Neural progenitor cell (in vitro differentiated cells): ENCODE measurements around the gene TASP1. TPM values are rescaled to one million over a fixed set of nuclear protein-coding genes. Genes with fewer than 3 reads are reported as not detected.

Experiments used
- DNase-seq: peaks from one replicate; pipeline ENCODE4 v3.0.0-alpha.2; 2016; ENCODE audit warnings: low spot score
- H2AFZ ChIP-seq: fragments of 200-600 bp; sonication (generic); replicated peaks from 2 replicates; pipeline ENCODE4 v1.6.1; 2016; ENCODE audit warnings: antibody characterized with exemption
- H3F3A ChIP-seq: fragments of 200-600 bp; sonication (generic); 2 replicates; pipeline ENCODE4 v1.6.1; 2016; ENCODE audit warnings: antibody characterized with exemption, low read depth
- H3K27ac ChIP-seq: fragments of 200-600 bp; sonication (generic); 2 replicates; pipeline ENCODE4 v1.5.1; 2016; ENCODE audit warnings: mild to moderate bottlenecking
- H3K27me3 ChIP-seq: fragments of 200-600 bp; sonication (generic); 2 replicates; pipeline ENCODE4 v1.6.1; 2016; ENCODE audit warnings: mild to moderate bottlenecking, moderate library complexity
- H3K36me3 ChIP-seq: fragments of 200-600 bp; sonication (generic); 2 replicates; pipeline ENCODE4 v1.5.1; 2016
- H3K4me1 ChIP-seq: fragments of 200-600 bp; sonication (generic); 2 replicates; pipeline ENCODE4 v1.6.1; 2016; ENCODE audit warnings: mixed run types
- H3K4me2 ChIP-seq: fragments of 200-600 bp; sonication (generic); 2 replicates; pipeline ENCODE4 v1.6.1; 2016
- H3K4me3 ChIP-seq: fragments of 200-600 bp; sonication (generic); 2 replicates; pipeline ENCODE4 v1.5.1; 2016
- H3K79me2 ChIP-seq: fragments of 200-600 bp; sonication (generic); 2 replicates; pipeline ENCODE4 v1.6.1; 2016; ENCODE audit warnings: low read depth
- H3K9ac ChIP-seq: fragments of 200-600 bp; sonication (generic); 2 replicates; pipeline ENCODE4 v1.6.1; 2016
- H3K9me3 ChIP-seq: fragments of 200-600 bp; sonication (generic); 2 replicates; pipeline ENCODE4 v1.5.1; 2016; ENCODE audit warnings: low read depth
- H4K20me1 ChIP-seq: fragments of 200-600 bp; sonication (generic); 2 replicates; pipeline ENCODE4 v1.6.1; 2016; ENCODE audit warnings: low read depth
- H3K27ac Mint-ChIP-seq: 3 replicates; pipeline ENCODE4 v1.8.0; 2021; ENCODE audit warnings: mixed read lengths
- H3K27me3 Mint-ChIP-seq: 2 replicates; pipeline ENCODE4 v1.8.0; 2022; ENCODE audit warnings: low read depth, mild to moderate bottlenecking, inconsistent platforms, moderate library complexity, mixed read lengths; ENCODE audit not compliant: insufficient read depth
- H3K36me3 Mint-ChIP-seq: 3 replicates; pipeline ENCODE4 v1.8.0; 2021; ENCODE audit warnings: mixed read lengths
- H3K4me1 Mint-ChIP-seq: 3 replicates; pipeline ENCODE4 v1.8.0; 2021; ENCODE audit warnings: mixed read lengths
- H3K4me3 Mint-ChIP-seq: 3 replicates; pipeline ENCODE4 v1.8.0; 2021; ENCODE audit warnings: mild to moderate bottlenecking, moderate library complexity, mixed read lengths
- H3K9me3 Mint-ChIP-seq: 3 replicates; pipeline ENCODE4 v1.8.0; 2020; ENCODE audit warnings: mixed read lengths
- CTCF ChIP-seq: fragments of 200-600 bp; sonication (generic); IDR thresholded peaks from 2 replicates; pipeline ENCODE4 v1.5.1; 2017; ENCODE audit warnings: antibody characterized with exemption, mild to moderate bottlenecking
- EZH2 ChIP-seq: fragments of 200-600 bp; sonication (generic); IDR thresholded peaks from 2 replicates; pipeline ENCODE4 v1.6.1; 2017; ENCODE audit warnings: antibody characterized with exemption, mild to moderate bottlenecking, moderate library complexity
- EZH2phosphoT487 ChIP-seq: fragments of 200-600 bp; sonication (generic); IDR thresholded peaks from 2 replicates; pipeline ENCODE4 v1.6.1; 2017; ENCODE audit warnings: antibody characterized with exemption
- total RNA-seq: library from RNA; depleted of rRNA; stranded (reverse); fragments of >200 nt; gene quantifications from 2 replicates; pipeline ENCODE4 v1.2.3, GENCODE V29; 2015; ENCODE audit warnings: low replicate concordance

The TASP1 gene
- total RNA-seq, 1 donor from 2014 or later, result 9.6 TPM

GRCh38 chr20:13478366-13478765 is 160.4 kb downstream of the TASP1 start:
- Histone ChIP-seq H3F3A (no peaks in the 10 kb centered on the region), H4K20me1 (no peaks in the 10 kb centered on the region), H3K4me3 (no peak overlapping the region), H3K27ac (no peak overlapping the region), H3K79me2 (no peaks in the 10 kb centered on the region), H3K9me3 (no peaks in the 10 kb centered on the region), H3K27me3 (no peaks in the 10 kb centered on the region), H3K4me2 (no peak overlapping the region), H3K9ac (no peak overlapping the region), H3K4me1 (no peaks in the 10 kb centered on the region), H3K36me3 (peaks cover 7% of the 10 kb centered on the region), H2AFZ (no peak overlapping the region)
- no peaks in the 10 kb centered on the region for H3K27me3 Mint-ChIP-seq
- no peak overlapping the region for H3K27ac Mint-ChIP-seq
- H3K4me3 Mint-ChIP-seq, result no peak overlapping the region
- H3K4me1 Mint-ChIP-seq, result no peaks in the 10 kb centered on the region
- H3K9me3 Mint-ChIP-seq, result no peaks in the 10 kb centered on the region
- peaks cover 22% of the 10 kb centered on the region for H3K36me3 Mint-ChIP-seq
- DNase-seq, result no peak
- TF ChIP-seq CTCF, result no peak

- peaks cover 12% of the 10 kb centered on the region for H3K9me3 Mint-ChIP-seq
- no peaks in the 10 kb centered on the region for H3K27me3 Mint-ChIP-seq
- H3K4me3 Mint-ChIP-seq, result no peak overlapping the region
- H3K4me2 ChIP-seq, result no peak overlapping the region
- H3K79me2 ChIP-seq, result no peaks in the 10 kb centered on the region
- H3K27me3 ChIP-seq, result no peaks in the 10 kb centered on the region
- no peaks in the 10 kb centered on the region for H3K36me3 ChIP-seq
- no peak overlapping the region for H3K9ac ChIP-seq
- no peaks in the 10 kb centered on the region for H3K9me3 ChIP-seq
- H3K4me3 ChIP-seq, result no peak overlapping the region
- no peaks in the 10 kb centered on the region for H3F3A ChIP-seq
- TF ChIP-seq EZH2phosphoT487 (no peak), EZH2 (no peak)
- no peaks in the 10 kb centered on the region for H3K4me1 ChIP-seq
- no peaks in the 10 kb centered on the region for H3K4me1 Mint-ChIP-seq
- H3K27ac Mint-ChIP-seq, result no peak overlapping the region
- no peak overlapping the region for H3K27ac ChIP-seq
- DNase-seq, result no peak
- H4K20me1 ChIP-seq, result no peaks in the 10 kb centered on the region
- peaks cover 10% of the 10 kb centered on the region for H3K36me3 Mint-ChIP-seq
- H2AFZ ChIP-seq, result no peak overlapping the region
Measured at GRCh38 chr20:13474467-13474866, 164.3 kb downstream of the TASP1 start.

GRCh38 chr20:13469262-13469661 is 169.5 kb downstream of the TASP1 start:
- Histone ChIP-seq H3K9ac (no peak overlapping the region), H2AFZ (no peak overlapping the region), H3K27ac (no peak overlapping the region), H3K36me3 (no peaks in the 10 kb centered on the region), H3K4me3 (no peak overlapping the region), H3K79me2 (no peaks in the 10 kb centered on the region), H3K9me3 (no peaks in the 10 kb centered on the region), H3K27me3 (no peaks in the 10 kb centered on the region), H3K4me2 (no peak overlapping the region), H4K20me1 (no peaks in the 10 kb centered on the region), H3K4me1 (no peaks in the 10 kb centered on the region), H3F3A (no peaks in the 10 kb centered on the region)
- H3K27ac Mint-ChIP-seq, result no peak overlapping the region
- TF ChIP-seq EZH2, result no peak
- no peak for TF ChIP-seq CTCF
- no peak for TF ChIP-seq EZH2phosphoT487
- H3K4me1 Mint-ChIP-seq, result no peaks in the 10 kb centered on the region
- peaks cover 12% of the 10 kb centered on the region for H3K36me3 Mint-ChIP-seq
- H3K9me3 Mint-ChIP-seq, result peaks cover 14% of the 10 kb centered on the region
- no peaks in the 10 kb centered on the region for H3K27me3 Mint-ChIP-seq
- DNase-seq, result no peak
- H3K4me3 Mint-ChIP-seq, result no peak overlapping the region

GRCh38 chr20:13468166-13468565 is 170.6 kb downstream of the TASP1 start:
- Histone ChIP-seq H4K20me1 (no peaks in the 10 kb centered on the region), H3K4me3 (no peak overlapping the region), H3K4me1 (no peaks in the 10 kb centered on the region), H3K27me3 (no peaks in the 10 kb centered on the region), H3K79me2 (no peaks in the 10 kb centered on the region), H3K9ac (no peak overlapping the region), H3F3A (no peaks in the 10 kb centered on the region), H3K9me3 (no peaks in the 10 kb centered on the region), H3K27ac (no peak overlapping the region), H2AFZ (no peak overlapping the region), H3K4me2 (no peak overlapping the region), H3K36me3 (no peaks in the 10 kb centered on the region)
- no peaks in the 10 kb centered on the region for H3K4me1 Mint-ChIP-seq
- no peak overlapping the region for H3K4me3 Mint-ChIP-seq
- TF ChIP-seq EZH2phosphoT487 (no peak), CTCF (no peak), EZH2 (no peak)
- H3K27me3 Mint-ChIP-seq, result no peaks in the 10 kb centered on the region
- H3K27ac Mint-ChIP-seq, result no peak overlapping the region
- no peak for DNase-seq
- peaks cover 12% of the 10 kb centered on the region for H3K36me3 Mint-ChIP-seq
- peaks cover 14% of the 10 kb centered on the region for H3K9me3 Mint-ChIP-seq
